Left cardiac atrium (tissue), 4 donors: ENCODE measurements around the gene COL11A2. TPM values are rescaled to one million over a fixed set of nuclear protein-coding genes. Genes with fewer than 3 reads are reported as not detected.

Source experiments
- ATAC-seq, 2 donors: fragments of 200-7000 bp; cut with Tn5 transposase; one replicate each; pipeline ENCODE4 v1.9.1; 2020; ENCODE audit warnings: mild to moderate bottlenecking in 2 of 2, moderate library complexity in 2 of 2
- DNase-seq: peaks from one replicate; pipeline ENCODE4 v3.0.0-alpha.2; 2020
- intact Hi-C, 2 donors: fragments of 100-400 bp; cut with DNase I; formaldehyde crosslinking; loops; one replicate each; pipeline versions ENCODE4 v1.14.1 to v1.15.1; 2022 to 2023
- microRNA-seq, 2 donors: library from miRNA; unstranded; fragments of <30 nt; microRNA quantifications; one replicate each; pipeline ENCODE4 v1.2.0, GENCODE V29; 2020
- total RNA-seq, 2 donors: library from RNA; stranded (reverse); fragmentation: NEBNext Ultra II Directional; extraction: Animal tissue kit (Norgen Biotek cat#: 25700); gene quantifications; one replicate each; pipeline ENCODE4 v1.2.1, GENCODE V29; 2021
- donor health status: DM: no; HTN: yes; CAD: no.
- donor health status: DM: no; HTN: yes; CAD: no; lungs with severe emphysema.
- donor health status: DM: yes; HTN: yes; CAD: no.
- donor health status: Dilated cardiomyopathy.

COL11A2 gene
- total RNA-seq, 2 donors from 2014 or later, result 0.94 to 1.3 TPM

- intact Hi-C loops, result loop anchor here in 1 of 2 donors (10.0 kb wide), 1 partner anchor 99 kb away; no protein-coding TSS in a partner anchor
- ATAC-seq, result no peak
- DNase-seq, result no peak
These were observed 78.5 kb downstream of the COL11A2 start for GRCh38 chr6:33113755-33114154.

Small RNA genes within 50 kb of the gene (microRNA-seq; reads per million reads assigned to microRNA genes)
- gene MIR219A1, result 0.60 to 2.2 reads per million in 2 donors

Other genes starting within 250 kb of the COL11A2 start
- gene HLA-DMA, start 239.4 kb downstream of the COL11A2 start, total RNA-seq, result 10 to 100 TPM; 20.5 to 38.8 TPM
- 10 to 100 TPM; 79.3 to 97.5 TPM for gene BRD2, start 223.9 kb downstream of the COL11A2 start, total RNA-seq
- 1 to 10 TPM; 1.8 to 3.0 TPM for gene HLA-DOA, start 182.9 kb downstream of the COL11A2 start, total RNA-seq
- gene HLA-DPA1, start 118.8 kb downstream of the COL11A2 start, total RNA-seq, result 10 to 100 TPM; 50.5 to 54.1 TPM
- gene HLA-DPB1, start 116.5 kb downstream of the COL11A2 start, total RNA-seq, result 10 to 100 TPM; 47.8 to 53.8 TPM
- 10 to 100 TPM; 32.5 to 39.5 TPM for gene RXRB, start 8.2 kb upstream of the COL11A2 start, total RNA-seq
- 100 to 1,000 TPM in 1 of 2 donors, 10 to 100 TPM in 1; 80.1 to 132 TPM for gene SLC39A7, start 8.4 kb upstream of the COL11A2 start, total RNA-seq
- gene HSD17B8, start 12.2 kb upstream of the COL11A2 start, total RNA-seq, result 10 to 100 TPM; 13.3 to 14.3 TPM
- 10 to 100 TPM; 29.7 to 30.0 TPM for gene RING1, start 16.0 kb upstream of the COL11A2 start, total RNA-seq
- 10 to 100 TPM; 25.9 to 33.4 TPM for gene VPS52, start 79.4 kb upstream of the COL11A2 start, total RNA-seq
- 1,000 to 10,000 TPM; 1,167 to 1,230 TPM for gene RPS18, start 79.6 kb upstream of the COL11A2 start, total RNA-seq
- gene B3GALT4, start 84.7 kb upstream of the COL11A2 start, total RNA-seq, result 1 to 10 TPM; 7.5 to 9.8 TPM
- 10 to 100 TPM; 19.0 to 31.6 TPM for gene WDR46, start 96.8 kb upstream of the COL11A2 start, total RNA-seq
- 10 to 100 TPM; 43.9 to 47.5 TPM for gene PFDN6, start 97.1 kb upstream of the COL11A2 start, total RNA-seq
- gene RGL2, start 106.5 kb upstream of the COL11A2 start, total RNA-seq, result 10 to 100 TPM; 48.5 to 54.3 TPM
- gene TAPBP, start 121.6 kb upstream of the COL11A2 start, total RNA-seq, result 10 to 100 TPM; 74.0 to 80.9 TPM
- 10 to 100 TPM; 14.1 to 15.7 TPM for gene ZBTB22, start 125.3 kb upstream of the COL11A2 start, total RNA-seq
- gene DAXX, start 130.5 kb upstream of the COL11A2 start, total RNA-seq, result 10 to 100 TPM; 16.2 to 22.5 TPM
- 1 to 10 TPM in 1 of 2 donors, under 1 TPM in 1; 0.31 to 1.9 TPM for gene KIFC1, start 199.4 kb upstream of the COL11A2 start, total RNA-seq
- 10 to 100 TPM; 49.5 to 58.3 TPM for gene PHF1, start 218.5 kb upstream of the COL11A2 start, total RNA-seq
- 100 to 1,000 TPM; 114 to 126 TPM for gene CUTA, start 225.6 kb upstream of the COL11A2 start, total RNA-seq
- gene SYNGAP1, start 227.6 kb upstream of the COL11A2 start, total RNA-seq, result 1 to 10 TPM; 9.0 to 9.8 TPM